ENCODE measurements around the gene LARGE1. TPM values are rescaled to one million over a fixed set of nuclear protein-coding genes. Genes with fewer than 3 reads are reported as not detected.

The LARGE1 gene
- total and polyA plus RNA-seq, 2 of the 8 experiments (the other 6 are each of a cell fraction or from before 2014, with no cell fraction given), result 43.7 to 83.0 TPM

DNA sequence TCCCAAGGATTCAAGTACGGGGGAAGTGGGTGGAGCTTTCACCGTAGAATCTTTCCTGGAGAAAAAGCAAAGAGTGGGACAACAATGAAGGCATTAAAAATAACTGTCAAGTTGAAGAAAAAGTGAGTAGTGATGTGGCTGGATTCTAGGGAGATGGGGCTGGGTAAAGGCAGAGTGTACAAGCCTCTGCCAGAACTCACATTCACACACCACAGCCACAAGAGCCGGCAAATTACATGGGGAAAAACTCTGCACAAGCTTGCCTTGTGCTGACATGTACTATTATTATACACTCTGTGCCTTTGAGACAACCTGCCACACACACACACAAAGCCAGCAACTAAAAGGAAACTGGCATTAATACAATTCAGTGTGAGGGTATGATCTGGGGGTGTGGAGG is 182.6 kb downstream of the LARGE1 start:
- Histone ChIP-seq H3K4me1 (replicated peaks in 1 of 4; ENCODE audit: control insufficient read depth in 3 of 4, insufficient read depth in 4 of 4, low read length in 3 of 4) (peaks cover 7 to 36% (median 25%) of the 10 kb centered on the region in 4 experiments; a peak in 6 of 7 replicates), H3K4me3 (ENCODE audit: extremely low read depth in 1 of 4, insufficient read depth in 2 of 4, low read depth in 3 of 4, low read length in 4 of 4) (no peak overlapping the region; a peak in 1 of 8 replicates)
- 82% methylated on average over 3 of the region's 3 CpGs; no CpG with 5 or more reads in 1 of the 2 experiments for WGBS, 2 experiments (ENCODE audit: extremely low coverage in 1 of 2, insufficient coverage in 1 of 2, insufficient read length in 1 of 2, insufficient replicate concordance in 2 of 2, low coverage in 1 of 2, low lambda C conversion rate in 2 of 2, missing lambda C conversion rate in 1 of 2)
- TF ChIP-seq RBBP5 (IDR thresholded peaks at IDR 0.05; ENCODE audit: borderline replicate concordance, low read depth, low read length), result no peak
- no peak for TF ChIP-seq CTBP2 (IDR thresholded peaks at IDR 0.05; ENCODE audit: borderline replicate concordance, insufficient read depth, insufficient read length, low read length)
- no peak for TF ChIP-seq TBP (IDR thresholded peaks at IDR 0.05; ENCODE audit: low read depth, low read length)
- TF ChIP-seq HDAC2 (IDR thresholded peaks at IDR 0.05; ENCODE audit: borderline replicate concordance in 1 of 2, low read depth in 2 of 2, low read length in 2 of 2), result no peak
- no peak for TF ChIP-seq EP300 (IDR thresholded peaks at IDR 0.05; ENCODE audit: borderline replicate concordance in 1 of 2, low read depth in 2 of 2, low read length in 2 of 2)
- TF ChIP-seq SP1 (IDR thresholded peaks at IDR 0.05; ENCODE audit: low read depth, low read length), result no peak
- no peak for TF ChIP-seq ASH2L (IDR thresholded peaks at IDR 0.05; ENCODE audit: low read length)
- TF ChIP-seq EZH2 (IDR thresholded peaks at IDR 0.05; ENCODE audit: low read depth, low read length, severe bottlenecking), result no peak
- TF ChIP-seq PHF8 (conservative IDR thresholded peaks at IDR 0.05; ENCODE audit: low read depth, low read length), result no peak
- no peak for TF ChIP-seq POU5F1 (IDR thresholded peaks at IDR 0.05; ENCODE audit: low read depth, low read length)
- TF ChIP-seq, protein P1, sequence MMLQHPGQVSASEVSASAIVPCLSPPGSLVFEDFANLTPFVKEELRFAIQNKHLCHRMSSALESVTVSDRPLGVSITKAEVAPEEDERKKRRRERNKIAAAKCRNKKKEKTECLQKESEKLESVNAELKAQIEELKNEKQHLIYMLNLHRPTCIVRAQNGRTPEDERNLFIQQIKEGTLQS (IDR thresholded peaks at IDR 0.05; ENCODE audit: insufficient read depth, low read depth, low read length), result no peak
- no peak for TF ChIP-seq GABPA (IDR thresholded peaks at IDR 0.05; ENCODE audit: borderline replicate concordance, insufficient read depth, low read length)

More for the DNA sequence above, 182.6 kb downstream of the LARGE1 start:
- H3K9ac ChIP-seq (replicated peaks in 1 of 4; ENCODE audit: extremely low read depth in 1 of 4, low read depth in 3 of 4, low read length in 3 of 4), result no peak overlapping the region
- peaks cover 14% of the 10 kb centered on the region for H3K79me1 ChIP-seq (ENCODE audit: low read depth, low read length)
- H3K36me3 ChIP-seq (ENCODE audit: control insufficient read depth in 2 of 4, insufficient read depth in 4 of 4, low read length in 3 of 4), result no peaks in the 10 kb centered on the region; a peak in 1 of 8 replicates
- ChIA-PET CTCF (ENCODE audit: partially characterized antibody) (no interaction called here), POLR2A (ENCODE audit: partially characterized antibody) (no interaction called here)
- no peak overlapping the region for H3K18ac ChIP-seq (ENCODE audit: extremely low read depth, low read length)
- peak overlapping the region; percentile 45 for H3K4ac ChIP-seq (replicated peaks; ENCODE audit: insufficient read length, low read depth, low read length)
- no peak overlapping the region for H2BK120ac ChIP-seq (replicated peaks; ENCODE audit: low read depth, low read length)
- H3K27me3 ChIP-seq (replicated peaks in 1 of 4; ENCODE audit: control insufficient read depth in 3 of 4, extremely low read depth in 1 of 4, insufficient read depth in 3 of 4, low read length in 3 of 4), result no peaks in the 10 kb centered on the region
- H2BK5ac ChIP-seq (ENCODE audit: low read depth, low read length), result no peak overlapping the region
- no peak overlapping the region; the same call in 1 of the 2 replicates for H2BK20ac ChIP-seq (ENCODE audit: low read length)
- no peak overlapping the region for H4K91ac ChIP-seq (replicated peaks; ENCODE audit: insufficient read length, low read length)
- H3K4me2 ChIP-seq (ENCODE audit: insufficient read depth in 1 of 2, low read depth in 2 of 2, low read length in 2 of 2), result peak overlapping the region in 1 of 2 experiments; percentile 46; a peak in 1 of 4 replicates
- no peaks in the 10 kb centered on the region for H3K9me3 ChIP-seq (ENCODE audit: insufficient read depth in 2 of 2, low read depth in 1 of 2, low read length in 1 of 2)
- FAIRE-seq (no peak), DNase-seq (ENCODE audit: low read depth in 1 of 2, low spot score in 2 of 2) (no peak)
- H4K8ac ChIP-seq (ENCODE audit: extremely low read depth, insufficient read depth, low read length), result no peak overlapping the region; the same call in 1 of the 2 replicates
- H3K56ac ChIP-seq (replicated peaks; ENCODE audit: insufficient read length, low read depth, low read length), result no peak overlapping the region
- H2BK12ac ChIP-seq (ENCODE audit: low read depth, low read length), result no peak overlapping the region
- H4K20me1 ChIP-seq (replicated peaks in 1 of 2; ENCODE audit: control insufficient read depth in 1 of 2, insufficient read depth in 2 of 2, low read length in 2 of 2), result peaks cover 9% of the 10 kb centered on the region in 2 experiments
- H3K27ac ChIP-seq (ENCODE audit: low read depth, low read length), result no peak overlapping the region
- H4K5ac ChIP-seq (ENCODE audit: insufficient read length, low read depth, low read length), result peak overlapping the region; percentile 7
- peaks cover 0 to 95% of the 10 kb centered on the region in 2 experiments for H3K79me2 ChIP-seq (ENCODE audit: control insufficient read depth in 1 of 2, insufficient read depth in 2 of 2, low read length in 2 of 2)
- H2AFZ ChIP-seq (ENCODE audit: low read length), result no peak overlapping the region
- H3K23ac ChIP-seq (ENCODE audit: insufficient read length), result no peak overlapping the region
- no peak overlapping the region for H2BK15ac ChIP-seq (ENCODE audit: low read length)
- no peak overlapping the region for H3K14ac ChIP-seq (ENCODE audit: insufficient read length)
- H3K23me2 ChIP-seq (ENCODE audit: low read depth, low read length), result no peaks in the 10 kb centered on the region; the same call in 1 of the 2 replicates
- H2AK5ac ChIP-seq (ENCODE audit: low read depth, low read length), result no peak overlapping the region
